GM12891 (cell line): ENCODE data around the gene GNB3.
"Not testable (repeated sequence)": the region's sequence is repeated elsewhere in the genome, so short reads cannot be mapped to it uniquely, and the experiment has no call there.

Source experiments
- DNase-seq: peaks from one replicate; pipeline ENCODE4 v3.0.0; 2011; ENCODE audit warnings: low spot score; ENCODE audit not compliant: insufficient read length
- FAIRE-seq: peaks from 2 replicates; lab custom pipeline; 2011; peaks lifted over from hg19 to GRCh38; lab: Jason Lieb, UNC
- PAX5 ChIP-seq: IDR thresholded peaks from 2 replicates; pipeline ENCODE4 v1.6.1; 2011; ENCODE audit warnings: low read length, moderate library complexity, mild to moderate bottlenecking; ENCODE audit not compliant: insufficient read depth, severe bottlenecking
- POLR2A ChIP-seq: IDR thresholded peaks from 2 replicates; pipeline ENCODE4 v1.6.1; 2011; ENCODE audit warnings: low read depth, low read length, control low read depth
- POLR2AphosphoS5 ChIP-seq: IDR thresholded peaks from 2 replicates; pipeline ENCODE4 v1.6.1; 2011; ENCODE audit warnings: low read depth, low read length, control low read depth
- POU2F2 ChIP-seq: IDR thresholded peaks from 2 replicates; pipeline ENCODE4 v1.6.1; 2011; ENCODE audit warnings: low read depth, mild to moderate bottlenecking, control low read depth, low read length, moderate library complexity
- SPI1 ChIP-seq: IDR thresholded peaks from 2 replicates; pipeline ENCODE4 v1.6.1; 2011; ENCODE audit warnings: low read depth, low read length, control low read depth
- TAF1 ChIP-seq: IDR thresholded peaks from 2 replicates; pipeline ENCODE4 v1.6.1; 2011; ENCODE audit warnings: low read depth, low read length, control low read depth

GNB3 gene

DNA sequence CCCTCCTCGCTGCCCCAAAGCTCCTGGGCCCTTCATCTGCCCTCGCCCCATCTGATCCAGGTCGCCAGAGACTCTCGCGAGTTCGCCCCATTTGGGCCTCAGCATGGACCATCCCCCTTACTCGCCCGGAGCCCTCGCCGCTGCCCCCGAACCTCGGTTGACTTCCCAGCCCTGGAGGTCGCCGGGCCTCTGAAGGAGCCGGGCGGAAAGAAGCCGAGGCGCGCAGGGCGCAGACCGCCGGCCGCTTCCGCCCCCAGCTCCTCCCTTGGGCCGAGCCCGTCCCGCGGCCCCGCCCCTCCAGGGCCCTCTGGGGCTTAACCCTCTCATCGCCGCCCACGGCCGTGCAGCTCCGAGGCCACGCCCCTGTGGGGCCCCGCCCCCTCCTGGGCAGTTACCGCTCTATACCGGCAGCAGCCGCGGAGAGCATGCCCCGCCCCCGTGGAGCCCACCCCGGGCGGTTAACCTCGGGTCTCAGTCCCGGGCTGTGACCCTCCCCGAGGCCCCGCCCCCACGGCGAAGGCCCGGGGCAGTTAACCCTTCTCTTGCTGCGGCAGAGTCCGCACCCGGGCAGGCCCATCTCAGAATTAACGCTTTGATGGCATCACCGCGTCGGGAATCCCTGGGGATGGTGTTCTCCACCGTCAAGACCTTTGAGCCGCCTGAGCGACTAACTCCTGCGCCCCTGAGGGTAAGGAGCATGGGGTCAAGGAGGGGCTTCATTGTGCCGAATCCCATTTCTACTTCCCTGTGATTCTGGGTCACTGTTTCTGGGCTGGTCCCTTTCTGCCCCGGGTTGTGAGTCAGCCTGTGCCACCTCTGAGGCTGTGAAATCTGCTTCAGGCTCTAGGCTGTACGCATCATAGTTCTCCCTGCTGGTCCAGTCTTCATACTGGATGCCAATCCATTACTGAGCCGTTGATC, 32.6 kb downstream of the GNB3 start, which contains the start of gene SPSB2:
SPSB2 (minus strand) TSS at position 210 of the 921 bp plus-strand sequence. CDS start 402 bp downstream, outside the sequence.
- TF ChIP-seq POLR2AphosphoS5, result no peak; the same call in none of the 2 replicates
- TF ChIP-seq POLR2A, result peak; percentile 17; the same call in 1 of the 2 replicates
- TF ChIP-seq SPI1, result peak; percentile 35; the same call in 1 of the 2 replicates
- TF ChIP-seq TAF1, result peak; percentile 54
- no peak for TF ChIP-seq POU2F2
- peak; percentile 90 for FAIRE-seq
- peak; percentile 96 for DNase-seq

DNA sequence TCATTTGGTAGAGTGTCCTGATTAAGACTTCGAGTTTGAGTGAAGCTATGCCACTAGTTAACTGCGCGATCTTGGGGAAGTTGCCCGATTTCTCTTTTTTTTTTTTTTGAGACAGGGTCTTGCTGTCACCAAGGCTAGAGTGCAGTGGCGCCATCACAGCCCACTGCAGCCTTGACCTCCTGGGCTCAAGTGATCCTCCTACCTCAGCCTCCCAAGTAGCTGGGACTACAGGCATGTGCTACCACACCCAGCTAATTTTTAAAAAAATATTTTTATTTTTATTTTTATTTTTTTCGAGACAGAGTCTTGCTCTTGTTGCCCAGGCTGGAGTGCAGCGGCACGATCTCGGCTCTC, 33.3 kb downstream of the GNB3 start:
- not testable (repeated sequence) for FAIRE-seq, DNase-seq

DNA sequence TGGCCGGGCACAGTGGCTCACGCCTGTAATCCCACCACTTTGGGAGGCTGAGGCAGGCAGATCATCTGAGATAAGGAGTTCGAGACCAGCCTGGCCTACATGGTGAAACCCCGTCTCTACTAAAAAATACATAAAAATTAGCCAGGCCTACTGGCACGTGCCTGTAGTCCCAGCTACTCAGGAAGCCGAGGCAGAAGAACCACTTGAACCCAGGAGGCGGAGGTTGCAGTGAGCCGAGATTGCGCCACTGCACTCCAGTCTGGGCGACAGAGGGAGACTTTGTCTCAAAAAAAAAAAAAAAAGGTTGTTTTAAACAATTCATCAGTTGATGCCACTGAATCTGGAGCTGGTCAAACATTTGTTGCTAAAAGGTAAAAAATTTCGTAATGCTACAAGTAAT, 39.1 kb downstream of the GNB3 start:
- FAIRE-seq, DNase-seq: not testable (repeated sequence)

DNA sequence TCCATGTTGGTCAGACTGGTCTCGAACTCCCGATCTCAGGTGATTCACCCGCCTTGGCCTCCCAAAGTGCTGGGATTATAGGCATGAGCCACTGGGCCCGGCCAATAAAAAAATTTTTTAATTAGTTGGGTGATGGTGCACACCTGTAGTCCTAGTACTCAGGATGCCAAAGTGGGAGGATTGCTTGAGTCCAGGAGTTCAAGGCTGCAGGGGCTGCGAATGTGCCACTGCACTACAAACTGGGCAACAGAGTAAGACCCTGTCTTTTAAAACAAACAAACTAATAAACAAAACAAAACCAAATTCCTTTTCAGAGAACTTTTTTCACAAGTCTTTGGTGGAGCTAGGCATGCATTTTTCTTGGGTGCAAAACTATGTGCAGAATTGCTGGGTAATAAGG, 42.5 kb downstream of the GNB3 start:
- no peak for DNase-seq
- TF ChIP-seq PAX5 (no peak), TAF1 (no peak), SPI1 (no peak), POLR2A (no peak), POU2F2 (no peak), POLR2AphosphoS5 (no peak)
- no peak for FAIRE-seq

DNA sequence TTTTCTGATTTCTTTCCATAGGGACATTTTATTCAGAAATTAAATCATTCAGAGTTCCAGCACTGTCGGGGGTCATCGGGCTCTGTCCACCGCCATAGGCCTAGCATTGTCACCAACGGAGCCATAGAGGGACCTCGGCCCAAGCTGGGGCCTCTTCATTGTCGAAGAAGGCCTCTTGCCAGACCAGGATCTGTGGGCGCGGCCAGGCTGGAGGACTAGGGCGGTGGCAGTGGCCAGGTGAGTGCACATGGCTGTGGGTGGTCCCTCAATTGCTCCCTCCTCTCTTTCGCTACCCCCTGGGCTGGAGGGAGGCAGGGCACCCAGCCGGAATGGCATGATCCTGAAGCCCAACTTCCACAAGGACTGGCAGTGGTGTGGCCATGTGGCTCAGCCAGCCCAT, 43.0 kb downstream of the GNB3 start:
- FAIRE-seq (no peak), DNase-seq (no peak)
- TF ChIP-seq POLR2AphosphoS5 (no peak), POLR2A (no peak), TAF1 (no peak), POU2F2 (no peak), SPI1 (no peak), PAX5 (no peak)

GRCh38 chr12:6884539-6884938, 43.8 kb downstream of the GNB3 start:
- no peak for FAIRE-seq
- TF ChIP-seq TAF1, result no peak
- TF ChIP-seq POLR2AphosphoS5, result no peak
- no peak for TF ChIP-seq POLR2A
- no peak for TF ChIP-seq POU2F2
- TF ChIP-seq SPI1, result no peak
- no peak for TF ChIP-seq PAX5
- DNase-seq, result no peak

DNA sequence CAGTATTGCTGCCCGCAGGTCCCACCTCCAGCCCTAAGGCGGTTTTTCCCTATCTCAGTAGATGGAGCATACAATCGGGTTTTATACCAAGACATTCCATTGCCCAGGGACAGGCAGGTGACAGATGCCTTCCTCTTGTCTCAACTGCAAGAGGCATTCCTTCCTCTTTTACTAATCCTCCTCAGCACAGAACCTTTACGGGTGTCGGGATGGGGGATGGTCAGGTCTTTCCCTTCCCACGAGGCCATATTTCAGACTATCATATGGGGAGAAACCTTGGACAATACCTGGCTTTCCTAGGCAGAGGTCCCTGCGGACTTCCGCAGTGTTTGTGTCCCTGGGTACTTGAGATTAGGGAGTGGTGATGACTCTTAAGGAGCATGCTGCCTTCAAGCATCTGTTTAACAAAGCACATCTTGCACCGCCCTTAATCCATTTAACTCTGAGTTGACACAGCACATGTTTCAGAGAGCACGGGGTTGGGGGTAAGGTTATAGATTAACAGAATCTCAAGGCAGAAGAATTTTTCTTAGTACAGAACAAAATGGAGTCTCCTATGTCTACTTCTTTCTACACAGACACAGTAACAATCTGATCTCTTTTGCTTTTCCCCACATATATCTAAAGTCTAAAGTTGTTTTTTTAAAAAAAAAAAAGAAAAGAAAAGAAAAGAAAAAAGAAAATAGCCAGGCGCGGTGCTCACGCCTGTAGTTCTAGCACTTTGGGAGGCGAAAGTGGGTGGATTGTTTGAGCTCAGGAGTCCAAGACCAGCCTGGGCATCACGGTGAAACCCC, 45.7 kb downstream of the GNB3 start:
- DNase-seq, FAIRE-seq: not testable (repeated sequence)

GRCh38 chr12:6887460-6887859, 46.7 kb downstream of the GNB3 start:
- no peak for DNase-seq
- no peak for FAIRE-seq
- no peak for TF ChIP-seq POU2F2
- TF ChIP-seq PAX5, result no peak
- no peak for TF ChIP-seq SPI1
- no peak for TF ChIP-seq POLR2AphosphoS5
- TF ChIP-seq TAF1, result no peak
- no peak for TF ChIP-seq POLR2A

DNA sequence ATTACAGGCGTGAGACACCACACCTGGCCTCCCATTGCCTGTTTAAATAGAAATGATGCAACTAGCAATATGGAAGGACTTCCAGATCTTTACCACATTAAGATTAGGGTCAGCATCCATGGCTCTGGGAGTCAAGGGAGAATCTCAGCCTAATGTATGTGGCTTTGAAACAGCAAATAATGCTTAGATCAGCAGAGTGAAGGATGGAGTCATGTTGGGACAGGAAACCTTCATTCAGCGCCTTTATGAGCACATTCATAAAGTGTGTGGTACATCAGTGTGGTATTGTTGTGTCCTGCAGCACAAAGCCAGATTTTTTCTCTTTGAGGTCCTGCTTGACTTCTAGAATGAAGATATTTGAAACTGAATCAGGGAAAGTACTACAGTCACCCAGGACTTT, 47.6 kb downstream of the GNB3 start:
- no peak for DNase-seq
- TF ChIP-seq TAF1 (no peak), POU2F2 (no peak), SPI1 (no peak), PAX5 (no peak), POLR2A (no peak), POLR2AphosphoS5 (no peak)

DNA sequence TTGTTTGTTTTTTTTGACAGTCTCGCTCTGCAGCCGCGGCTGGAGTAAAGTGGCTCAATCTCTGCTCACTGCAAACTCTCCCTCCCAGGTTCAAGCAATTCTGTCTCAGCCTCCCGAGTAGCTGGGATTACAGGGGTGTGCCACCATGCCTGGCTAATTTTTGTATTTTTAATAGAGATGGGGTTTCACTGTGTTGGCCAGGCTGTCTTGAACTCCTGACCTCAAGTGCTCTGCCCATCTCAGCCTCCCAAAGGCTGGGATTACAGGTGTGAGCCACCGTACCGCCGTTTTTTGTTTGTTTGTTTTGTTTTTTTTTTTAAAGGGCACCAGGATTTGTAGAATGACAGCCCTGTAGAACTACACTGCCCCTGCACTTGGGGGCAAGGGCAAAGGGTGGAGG, 48.1 kb downstream of the GNB3 start:
- not testable (repeated sequence) for DNase-seq, FAIRE-seq

More for the DNA sequence above, 47.6 kb downstream of the GNB3 start:
- FAIRE-seq, result no peak

DNA sequence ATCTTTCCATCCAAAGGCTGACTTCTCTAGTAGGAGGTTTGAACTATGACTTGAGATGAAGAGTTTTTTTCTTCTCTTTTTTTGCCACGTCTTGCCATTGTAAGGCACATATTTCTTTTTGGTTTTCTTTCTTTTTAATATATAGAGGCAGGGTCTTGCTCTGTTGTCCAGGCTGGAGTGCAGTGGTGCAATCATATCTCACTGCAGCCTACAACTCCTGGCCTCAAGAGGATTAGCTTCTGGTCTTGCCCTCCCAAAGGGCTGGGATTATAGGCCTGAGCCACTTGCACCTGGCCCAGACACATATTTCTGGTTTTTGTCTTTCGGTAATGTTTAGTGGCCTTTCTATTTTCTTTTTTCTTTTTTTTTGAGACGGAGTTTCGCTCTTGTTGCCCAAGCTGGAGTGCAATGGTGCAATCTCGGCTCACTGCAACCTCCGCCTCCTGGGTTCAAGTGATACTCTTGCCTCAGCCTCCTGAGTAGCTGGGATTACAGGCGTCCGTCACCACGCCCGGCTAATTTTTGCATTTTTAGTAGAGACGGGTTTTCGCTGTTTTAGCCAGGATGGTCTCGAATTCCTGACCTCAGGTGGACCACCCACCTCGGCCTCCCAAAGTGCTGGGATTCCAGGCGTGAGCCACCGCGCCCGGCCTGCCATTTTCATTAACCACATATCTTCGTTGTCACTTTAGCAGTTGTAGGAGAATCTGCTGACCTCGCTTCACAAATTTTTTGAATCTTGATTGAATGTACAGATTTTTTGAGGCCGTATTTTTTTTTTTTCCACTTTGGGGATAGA, 49.2 kb downstream of the GNB3 start:
- not testable (repeated sequence) for FAIRE-seq

More for the DNA sequence above, 49.2 kb downstream of the GNB3 start:
- DNase-seq, result not testable (repeated sequence)
